H1 (cell line): ENCODE data around the gene LTBP4. TPM values are rescaled to one million over a fixed set of nuclear protein-coding genes. Genes with fewer than 3 reads are reported as not detected.

Source experiments
- BRCA1 ChIP-seq: IDR thresholded peaks from 2 replicates; pipeline ENCODE4 v1.6.1; 2012; ENCODE audit warnings: low read depth, low read length, improper control_type of control experiment
- GTF2F1 ChIP-seq: IDR thresholded peaks from 2 replicates; pipeline ENCODE4 v1.6.1; 2012; ENCODE audit warnings: low read depth, low read length, improper control_type of control experiment, borderline replicate concordance
- HDAC2 ChIP-seq, 2 experiments: fragments of 300-600 bp in 1 of 2; sonication (generic) in 1 of 2; IDR thresholded peaks; 2 replicates each; pipeline ENCODE4 v1.6.1; 2011 to 2012; ENCODE audit warnings: low read depth in 2 of 2, low read length in 2 of 2, mild to moderate bottlenecking in 2 of 2, moderate library complexity in 2 of 2, borderline replicate concordance in 1 of 2, inconsistent platforms in 1 of 2
- POLR2A ChIP-seq, 2 experiments: IDR thresholded peaks; 1 replicate in 1 of 2; 2 replicates in 1 of 2; pipeline ENCODE4 v1.6.1; 2011; ENCODE audit warnings: low read depth in 2 of 2, low read length in 2 of 2, mild to moderate bottlenecking in 2 of 2; ENCODE audit errors: control extremely low read depth in 1 of 2
- SP2 ChIP-seq: IDR thresholded peaks from 2 replicates; pipeline ENCODE4 v1.6.1; 2012; ENCODE audit warnings: mild to moderate bottlenecking, low read length, inconsistent platforms
- polyA plus RNA-seq, 7 experiments: library from polyadenylated mRNA; depleted of rRNA in 3 of 7; stranded (reverse) in 5 of 7; unstranded in 2 of 7; fragments of >200 nt in 5 of 7; fragments of 200-250 nt in 2 of 7; gene quantifications; 1 replicate in 5 of 7; 2 replicates in 1 of 7; 4 replicates in 1 of 7; pipeline versions ENCODE4 v1.2.1 to v1.2.3, GENCODE V29; 2011 to 2013; ENCODE audit warnings: missing spikeins in 2 of 7, mixed read lengths in 2 of 7
- total RNA-seq: library from RNA; stranded (reverse); fragmentation: NEBNext Ultra II Directional; extraction: Animal tissue kit (Norgen Biotek cat#: 25700); gene quantifications from 2 replicates; pipeline ENCODE4 v1.2.1, GENCODE V29; 2021

Gene LTBP4
- total and polyA plus RNA-seq, 2 of the 8 experiments (the other 6 are each of a cell fraction or from before 2014, with no cell fraction given) = 54.5 to 77.1 TPM

DNA sequence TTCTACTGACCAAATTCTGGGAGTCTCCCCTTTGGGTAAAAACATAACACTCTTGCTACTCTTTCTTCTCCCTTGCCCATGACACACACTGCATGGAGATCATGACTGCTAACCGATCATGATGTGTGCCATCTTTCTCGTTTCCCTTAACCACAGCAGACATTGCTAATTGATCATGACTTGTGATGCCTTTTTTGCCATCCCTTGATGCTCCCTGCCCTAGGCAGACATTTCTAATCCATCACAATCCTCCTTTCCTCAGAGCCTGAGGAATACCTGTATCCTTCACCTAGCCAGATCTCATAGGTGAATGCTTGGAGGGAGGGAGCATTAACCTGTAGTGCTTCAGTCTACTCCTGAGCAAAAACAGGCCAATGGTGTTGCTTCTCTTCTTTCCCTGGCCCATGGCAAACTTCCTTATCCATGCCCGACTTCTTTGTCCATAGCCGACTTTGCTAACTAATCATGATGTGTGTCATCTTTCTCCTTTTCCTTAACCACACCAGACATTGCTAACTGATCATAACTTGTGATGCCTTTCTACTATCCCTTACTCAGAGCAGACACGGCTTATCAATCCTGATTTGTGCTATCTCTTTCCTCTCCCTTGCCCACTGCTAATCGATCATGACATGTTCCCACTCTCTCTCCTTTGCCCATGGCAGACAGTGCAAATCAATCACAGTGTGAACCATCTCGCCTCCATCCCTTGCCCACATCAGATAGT lies 71.6 kb downstream of the LTBP4 start (continued):
- TF ChIP-seq GTF2F1 (no peak), BRCA1 (no peak), SP2 (no peak), POLR2A (IDR thresholded peaks at IDR 0.05; ENCODE audit: control extremely low read depth in 1 of 2, low read depth in 2 of 2, low read length in 2 of 2) (no peak), HDAC2 (IDR thresholded peaks at IDR 0.05; ENCODE audit: borderline replicate concordance in 1 of 2, low read depth in 2 of 2, low read length in 2 of 2) (no peak)
